Karpas-422 (cell line): ENCODE results near the gene TRAF3IP3. TPM values are rescaled to one million over a fixed set of nuclear protein-coding genes. Genes with fewer than 3 reads are reported as not detected.
A peak's percentile ranks its signal among the peaks of the same experiment; 100 is the strongest.
"Not testable (repeated sequence)": the region's sequence is repeated elsewhere in the genome, so short reads cannot be mapped to it uniquely, and the experiment has no call there.

ENCODE experiments used
- DNase-seq: peaks from one replicate; pipeline ENCODE4 v3.0.0-alpha.2; 2015
- H2AFZ ChIP-seq: fragments of 200-600 bp; sonication (generic); 2 replicates; pipeline ENCODE4 v1.6.1; 2014; ENCODE audit warnings: antibody characterized with exemption, low read length, mixed read lengths
- H3K27ac ChIP-seq: fragments of 200-600 bp; sonication (generic); 2 replicates; pipeline ENCODE4 v1.5.1; 2014; ENCODE audit warnings: mild to moderate bottlenecking, low read length, moderate library complexity
- H3K27me3 ChIP-seq: fragments of 200-600 bp; sonication (generic); 2 replicates; pipeline ENCODE4 v1.6.1; 2014; ENCODE audit warnings: low read length, mixed read lengths
- H3K36me3 ChIP-seq: fragments of 200-600 bp; sonication (generic); 2 replicates; pipeline ENCODE4 v1.6.1; 2014; ENCODE audit warnings: low read length, mixed read lengths; ENCODE audit not compliant: insufficient read depth
- H3K4me1 ChIP-seq: fragments of 200-600 bp; sonication (generic); 2 replicates; pipeline ENCODE4 v1.6.1; 2014; ENCODE audit warnings: mild to moderate bottlenecking, low read length, mixed read lengths
- H3K4me2 ChIP-seq: fragments of 200-600 bp; sonication (generic); 2 replicates; pipeline ENCODE4 v1.6.1; 2014; ENCODE audit warnings: low read length, low read depth, mild to moderate bottlenecking; ENCODE audit not compliant: poor library complexity, severe bottlenecking
- H3K4me3 ChIP-seq: fragments of 200-600 bp; sonication (generic); 2 replicates; pipeline ENCODE4 v1.5.1; 2014; ENCODE audit warnings: mild to moderate bottlenecking, antibody characterized with exemption, low read length, mixed read lengths
- H3K79me2 ChIP-seq: fragments of 200-600 bp; sonication (generic); 2 replicates; pipeline ENCODE4 v1.6.1; 2014; ENCODE audit warnings: mild to moderate bottlenecking, low read length, mixed read lengths
- H3K9ac ChIP-seq: fragments of 200-600 bp; sonication (generic); 2 replicates; pipeline ENCODE4 v1.6.0; 2014; ENCODE audit warnings: low read length
- H3K9me2 ChIP-seq: fragments of 200-600 bp; sonication (generic), shearing (Covaris generic); replicated peaks from 2 replicates; pipeline ENCODE4 v1.6.0; 2014; ENCODE audit warnings: mild to moderate bottlenecking, low read length, moderate library complexity; ENCODE audit not compliant: insufficient read depth
- H3K9me3 ChIP-seq: fragments of 300-700, 200-600 bp; sonication (generic); 2 replicates; pipeline ENCODE4 v1.6.1; 2014; ENCODE audit warnings: low read length, mixed read lengths
- H4K20me1 ChIP-seq: fragments of 200-600 bp; sonication (generic); 2 replicates; pipeline ENCODE4 v1.6.1; 2014; ENCODE audit warnings: mild to moderate bottlenecking, antibody characterized with exemption, low read length, low read depth; ENCODE audit not compliant: insufficient read depth
- total RNA-seq: library from RNA; depleted of rRNA; stranded (reverse); fragments of >200 nt; shearing (Covaris generic); gene quantifications from 2 replicates; pipeline ENCODE4 v1.2.3, GENCODE V29; 2014; ENCODE audit warnings: low replicate concordance

The TRAF3IP3 gene
- total RNA-seq, 1 experiment from 2014 or later, result 1.6 TPM

DNA sequence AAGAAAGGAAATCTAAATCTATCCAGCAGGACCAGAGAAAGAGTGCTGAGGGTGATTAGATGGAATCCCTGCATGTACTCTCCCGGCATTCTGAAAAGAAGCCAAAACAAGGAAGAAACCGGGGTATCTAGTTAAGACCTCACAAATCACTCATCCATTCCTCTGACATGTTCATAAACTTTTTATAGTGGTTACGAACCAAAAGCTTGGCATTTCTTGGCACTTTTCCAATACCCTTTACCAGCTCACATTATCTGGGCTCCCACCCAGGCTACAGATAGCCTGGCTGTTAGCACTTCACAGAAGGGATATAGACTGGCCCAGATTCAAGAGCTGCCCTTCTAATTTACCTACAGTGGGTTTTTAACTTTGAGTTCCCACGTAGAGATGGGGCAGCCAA, 30.3 kb downstream of the TRAF3IP3 start:
- no peak overlapping the region for H3K4me3 ChIP-seq
- H3K9me2 ChIP-seq, result no peaks in the 10 kb centered on the region
- H3K4me2 ChIP-seq, result no peak overlapping the region

DNA sequence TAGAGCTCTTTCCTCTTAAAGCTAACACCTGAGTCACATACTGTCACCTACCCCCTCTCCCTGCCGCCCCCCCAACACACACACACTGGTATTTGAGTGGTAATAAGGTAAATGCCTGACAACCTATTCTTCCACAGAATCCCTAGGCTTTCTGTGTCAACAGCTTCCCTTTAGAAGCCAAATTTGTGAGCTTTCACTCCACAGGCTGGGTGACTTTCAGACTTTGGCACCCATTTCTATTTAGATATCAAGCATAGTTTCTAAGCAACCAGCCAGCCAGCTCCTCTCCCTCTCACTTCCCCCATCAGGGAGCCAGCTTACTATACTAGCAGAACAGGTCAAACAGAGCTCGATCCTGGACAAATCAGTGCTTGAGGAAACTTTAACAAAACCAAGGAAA, 31.7 kb downstream of the TRAF3IP3 start:
- Histone ChIP-seq H3K9ac (no peak overlapping the region), H3K9me3 (no peaks in the 10 kb centered on the region), H3K27ac (no peak overlapping the region), H3K36me3 (no peaks in the 10 kb centered on the region), H3K4me1 (peaks cover 15% of the 10 kb centered on the region), H3K4me3 (no peak overlapping the region), H3K4me2 (no peak overlapping the region), H3K79me2 (peaks cover 14% of the 10 kb centered on the region), H3K27me3 (no peaks in the 10 kb centered on the region), H3K9me2 (no peaks in the 10 kb centered on the region), H4K20me1 (no peaks in the 10 kb centered on the region), H2AFZ (peak overlapping the region; percentile 17; the same call in 1 of the 2 replicates)
- DNase-seq, result no peak

More for the DNA sequence above, 30.3 kb downstream of the TRAF3IP3 start:
- Histone ChIP-seq H3K79me2 (peaks cover 14% of the 10 kb centered on the region), H3K9me3 (no peaks in the 10 kb centered on the region), H3K36me3 (no peaks in the 10 kb centered on the region), H2AFZ (no peak overlapping the region), H3K27me3 (no peaks in the 10 kb centered on the region), H3K9ac (no peak overlapping the region), H4K20me1 (no peaks in the 10 kb centered on the region), H3K4me1 (peaks cover 15% of the 10 kb centered on the region), H3K27ac (no peak overlapping the region)
- no peak for DNase-seq

DNA sequence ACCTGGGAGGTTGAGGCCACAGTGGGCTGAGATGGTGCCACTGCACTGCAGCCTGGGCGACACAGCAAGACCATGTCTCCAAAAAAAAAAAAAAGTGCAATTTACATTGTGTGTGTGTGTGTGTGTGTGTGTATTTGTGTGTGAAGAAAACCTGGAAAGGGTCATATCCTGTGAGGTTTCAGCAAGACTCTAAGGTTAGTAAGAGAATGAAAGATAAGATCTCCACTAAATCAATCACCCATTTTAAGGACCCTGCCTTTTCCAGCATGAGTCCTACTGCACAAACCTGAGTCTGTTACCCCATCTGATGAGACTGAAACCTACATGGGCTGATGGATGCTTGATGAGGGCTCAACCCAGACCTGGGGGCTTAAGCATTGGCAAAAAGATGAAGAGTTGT, 33.4 kb downstream of the TRAF3IP3 start:
- H3K4me2 ChIP-seq, result no peak overlapping the region
- peaks cover 7% of the 10 kb centered on the region for H3K4me1 ChIP-seq
- no peak for DNase-seq
- no peak overlapping the region for H2AFZ ChIP-seq
- H3K4me3 ChIP-seq, result no peak overlapping the region
- H3K9me3 ChIP-seq, result no peaks in the 10 kb centered on the region
- H3K9me2 ChIP-seq, result no peaks in the 10 kb centered on the region
- no peaks in the 10 kb centered on the region for H3K27me3 ChIP-seq
- H3K79me2 ChIP-seq, result no peaks in the 10 kb centered on the region
- H3K36me3 ChIP-seq, result no peaks in the 10 kb centered on the region
- no peaks in the 10 kb centered on the region for H4K20me1 ChIP-seq
- H3K27ac ChIP-seq, result no peak overlapping the region
- H3K9ac ChIP-seq, result no peak overlapping the region

DNA sequence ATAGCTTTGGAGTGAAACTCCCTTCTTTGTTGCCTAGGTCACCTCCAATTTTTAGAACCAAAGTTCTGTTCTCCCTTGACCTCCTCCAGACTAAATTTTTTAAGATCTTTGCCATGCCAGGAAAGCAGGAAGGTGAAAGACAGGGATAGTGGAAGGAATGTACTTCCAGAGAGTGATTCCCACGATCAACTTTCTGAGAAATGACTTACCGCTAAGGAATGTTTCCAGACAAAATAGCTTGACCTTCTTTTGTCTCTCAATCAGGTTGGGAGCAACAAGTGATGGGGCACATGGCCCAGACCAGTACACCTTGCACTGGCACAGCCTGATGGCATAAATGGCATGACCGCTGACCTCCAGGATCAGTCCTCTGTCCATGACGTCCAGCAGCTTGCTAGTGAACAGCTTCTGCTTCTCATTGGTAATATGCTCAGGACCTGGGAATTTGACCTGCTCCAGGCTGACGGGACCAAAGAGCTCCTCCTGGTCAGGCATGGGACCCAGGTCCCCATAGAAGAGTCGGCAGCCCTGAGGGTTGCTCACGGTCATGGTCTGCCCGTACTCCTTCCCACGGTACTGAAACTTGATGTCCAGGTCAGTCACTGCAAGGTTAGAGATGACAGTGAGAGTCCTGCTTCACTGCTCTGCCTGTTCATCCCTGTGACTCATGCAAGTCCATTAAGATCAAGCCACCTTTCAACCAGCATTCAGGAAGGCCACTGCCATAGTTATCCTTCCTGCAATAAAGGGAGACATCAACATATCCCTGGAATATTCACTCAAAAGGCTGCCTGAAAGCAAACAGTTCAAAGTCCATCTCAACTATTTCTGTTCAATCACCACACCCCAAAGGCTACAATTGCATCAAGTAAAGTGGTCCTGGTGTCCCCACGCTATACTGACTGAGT, 34.7 kb downstream of the TRAF3IP3 start:
- H3K4me1 ChIP-seq, result no peaks in the 10 kb centered on the region
- H4K20me1 ChIP-seq, result no peaks in the 10 kb centered on the region
- no peak overlapping the region for H3K4me3 ChIP-seq

DNA sequence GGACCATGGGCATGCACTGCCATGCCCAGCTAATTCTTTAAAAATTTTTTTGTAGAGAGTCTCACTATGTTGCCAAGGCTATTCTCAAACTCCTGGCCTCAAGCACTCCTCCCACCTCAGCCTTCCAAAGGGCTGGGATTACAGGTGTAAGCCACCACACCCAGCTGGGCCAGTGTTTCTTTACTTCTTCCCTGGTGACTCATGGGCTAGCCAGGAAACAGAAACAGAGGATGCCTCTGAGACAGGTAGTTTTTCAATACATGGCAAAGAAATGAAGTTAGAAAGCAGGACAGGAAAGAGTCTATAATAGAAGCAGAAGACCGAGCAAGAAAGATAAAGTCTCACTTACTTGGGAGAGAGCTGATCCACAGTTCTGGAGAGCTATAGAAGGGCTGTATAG, 36.1 kb downstream of the TRAF3IP3 start:
- Histone ChIP-seq H3K27me3 (no peaks in the 10 kb centered on the region), H4K20me1 (no peaks in the 10 kb centered on the region), H3K79me2 (no peaks in the 10 kb centered on the region), H3K9me3 (no peaks in the 10 kb centered on the region), H3K4me3 (no peak overlapping the region), H3K36me3 (no peaks in the 10 kb centered on the region), H3K4me1 (no peaks in the 10 kb centered on the region), H3K9me2 (no peaks in the 10 kb centered on the region), H3K27ac (no peak overlapping the region), H2AFZ (no peak overlapping the region), H3K9ac (no peak overlapping the region), H3K4me2 (no peak overlapping the region)
- no peak for DNase-seq

More for the DNA sequence above, 34.7 kb downstream of the TRAF3IP3 start:
- H2AFZ ChIP-seq, result no peak overlapping the region
- no peak overlapping the region for H3K9ac ChIP-seq
- DNase-seq, result no peak
- no peak overlapping the region for H3K27ac ChIP-seq
- H3K4me2 ChIP-seq, result no peak overlapping the region
- H3K9me3 ChIP-seq, result no peaks in the 10 kb centered on the region
- no peaks in the 10 kb centered on the region for H3K79me2 ChIP-seq
- no peaks in the 10 kb centered on the region for H3K36me3 ChIP-seq
- H3K9me2 ChIP-seq, result no peaks in the 10 kb centered on the region
- no peaks in the 10 kb centered on the region for H3K27me3 ChIP-seq

DNA sequence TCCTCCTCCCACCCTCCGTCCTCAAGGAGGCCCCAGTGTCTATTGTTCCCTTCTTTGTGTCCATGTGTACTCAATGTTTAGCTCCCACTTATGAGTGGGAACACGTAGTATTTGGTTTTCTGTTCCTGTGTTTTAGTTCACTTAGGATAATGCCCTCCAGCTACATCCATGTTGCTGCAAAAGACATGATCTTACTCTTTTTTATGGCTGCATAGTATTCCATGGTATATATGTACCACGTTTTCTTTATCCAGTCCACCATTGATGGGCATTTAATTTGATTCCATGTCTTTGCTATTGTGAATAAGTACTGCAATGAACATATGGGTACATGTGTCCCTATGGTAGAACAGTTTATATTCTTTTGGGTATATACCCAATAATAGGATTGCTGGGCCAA, 37.9 kb downstream of the TRAF3IP3 start:
- not testable (repeated sequence) for H3K27ac ChIP-seq, H3K4me2 ChIP-seq

DNA sequence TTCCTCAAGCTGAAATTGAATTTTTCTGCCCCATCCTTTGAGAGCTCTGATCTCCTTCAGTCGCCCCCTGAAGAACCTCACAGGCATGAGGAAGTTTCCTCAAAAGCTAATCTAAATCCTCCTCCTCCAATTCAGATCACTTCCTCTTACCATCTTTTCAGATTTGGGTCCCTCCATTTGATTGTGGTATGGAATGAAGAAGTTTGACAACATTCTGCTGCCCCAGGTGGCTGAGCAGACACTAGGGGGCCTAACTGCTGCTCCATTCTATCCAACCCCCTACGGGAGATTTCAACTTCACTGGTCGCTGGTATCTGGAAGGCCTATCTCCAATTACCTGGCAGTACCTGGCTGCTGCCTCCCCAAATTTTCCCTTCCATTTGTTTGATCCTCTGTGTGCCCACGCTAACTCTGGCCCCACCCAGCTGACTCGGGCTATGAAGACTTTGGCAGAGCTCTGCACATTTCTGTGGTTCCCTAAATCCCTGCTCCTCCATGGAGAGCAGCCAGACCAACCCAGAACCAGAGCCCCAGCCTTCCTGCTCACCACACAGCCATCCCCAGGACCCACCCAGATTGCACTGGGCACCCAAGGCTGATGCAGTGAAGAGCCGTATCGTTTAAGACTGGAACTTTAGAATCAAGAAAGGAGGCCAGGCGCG, 42.3 kb downstream of the TRAF3IP3 start:
- DNase-seq, result peak; percentile 60
- Histone ChIP-seq H3K4me3 (no peak overlapping the region), H3K36me3 (no peaks in the 10 kb centered on the region), H3K9ac (no peak overlapping the region), H3K4me2 (no peak overlapping the region), H3K9me3 (no peaks in the 10 kb centered on the region), H3K9me2 (no peaks in the 10 kb centered on the region), H2AFZ (no peak overlapping the region), H4K20me1 (no peaks in the 10 kb centered on the region), H3K27ac (no peak overlapping the region), H3K27me3 (no peaks in the 10 kb centered on the region), H3K4me1 (no peaks in the 10 kb centered on the region), H3K79me2 (no peaks in the 10 kb centered on the region)

More for the DNA sequence above, 37.9 kb downstream of the TRAF3IP3 start:
- not testable (repeated sequence) for H3K36me3 ChIP-seq, H3K9me2 ChIP-seq, H3K9ac ChIP-seq, H3K9me3 ChIP-seq, H2AFZ ChIP-seq, H3K4me1 ChIP-seq, DNase-seq, H3K27me3 ChIP-seq, H3K4me3 ChIP-seq, H3K79me2 ChIP-seq, H4K20me1 ChIP-seq

DNA sequence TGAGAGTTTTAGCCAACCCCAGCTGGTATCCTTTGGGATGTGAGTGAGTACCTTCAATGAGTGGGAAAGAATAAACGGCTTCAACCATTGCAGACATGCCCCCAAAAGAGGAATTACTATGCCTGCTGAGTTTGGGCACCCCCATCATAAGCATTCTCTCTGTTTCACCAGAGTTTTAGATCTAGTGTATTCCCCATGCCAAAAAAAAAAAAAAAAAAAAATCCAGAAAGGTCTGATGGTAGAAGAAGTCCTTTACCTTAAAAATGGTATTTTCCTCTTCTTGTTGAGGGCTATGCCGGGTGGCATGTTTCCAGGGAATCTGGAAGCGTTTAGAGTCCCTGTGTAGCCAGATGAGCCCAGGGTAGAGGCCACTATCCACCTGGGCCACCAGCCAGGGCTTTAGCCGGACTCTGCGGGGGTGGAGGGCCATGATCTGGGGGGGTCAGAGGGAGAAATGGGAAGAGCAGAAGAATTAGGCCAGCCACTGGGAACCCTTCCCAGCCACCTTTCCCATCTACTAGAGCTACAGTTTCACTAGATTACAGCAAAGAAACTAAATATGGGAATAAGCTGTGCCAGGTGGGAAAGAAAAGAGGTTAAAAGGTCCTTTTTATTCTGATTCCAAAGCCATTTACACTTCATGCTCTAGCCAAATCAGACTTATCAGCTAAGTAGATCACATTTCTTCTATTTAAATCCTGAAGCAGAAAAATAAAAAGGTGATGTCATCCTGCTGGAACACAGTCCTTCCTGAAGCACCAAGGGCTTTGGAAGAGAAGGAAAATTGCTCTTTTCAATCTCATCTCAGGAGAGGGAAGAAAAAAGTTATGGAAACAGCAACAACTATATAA, 45.4 kb downstream of the TRAF3IP3 start:
- H3K9ac ChIP-seq, result no peak overlapping the region
- H4K20me1 ChIP-seq, result no peaks in the 10 kb centered on the region
- no peak for DNase-seq
- no peaks in the 10 kb centered on the region for H3K9me3 ChIP-seq
- H2AFZ ChIP-seq, result no peak overlapping the region
- no peaks in the 10 kb centered on the region for H3K79me2 ChIP-seq
- no peaks in the 10 kb centered on the region for H3K36me3 ChIP-seq
- H3K4me3 ChIP-seq, result no peak overlapping the region
- no peak overlapping the region for H3K4me2 ChIP-seq
- H3K27ac ChIP-seq, result no peak overlapping the region
- no peaks in the 10 kb centered on the region for H3K27me3 ChIP-seq
- no peaks in the 10 kb centered on the region for H3K9me2 ChIP-seq
- H3K4me1 ChIP-seq, result peaks cover 1% of the 10 kb centered on the region; the same call in 1 of the 2 replicates
